B cell (primary cell): ENCODE results near the gene EDN3. TPM values are rescaled to one million over a fixed set of nuclear protein-coding genes. Genes with fewer than 3 reads are reported as not detected.

Experiments used
- ATAC-seq: fragments of 200-7000 bp; cut with Tn5 transposase; one replicate; pipeline ENCODE4 v1.10.0; 2021; ENCODE audit warnings: low read depth, mild to moderate bottlenecking, moderate number of reproducible peaks, moderate library complexity
- CTCF ChIA-PET: fragments of 350-600 bp; sonication (Branson Sonifier 250); formaldehyde crosslinking; loops from one replicate; lab custom pipeline; 2021; ENCODE audit warnings: antibody characterized with exemption, inconsistent platforms; lab: Charles Lee
- POLR2A ChIA-PET: fragments of 350-600 bp; sonication (Branson Sonifier 250); formaldehyde crosslinking; loops from one replicate; lab custom pipeline; 2021; ENCODE audit warnings: antibody characterized with exemption; lab: Charles Lee
- DNase-seq: peaks from one replicate; pipeline ENCODE4 v3.0.0; 2013
- H2AFZ ChIP-seq: 2 replicates; pipeline ENCODE4 v1.6.1; 2012; ENCODE audit warnings: mild to moderate bottlenecking, low read depth, low read length; ENCODE audit not compliant: insufficient read depth, poor library complexity, severe bottlenecking
- H3K27ac ChIP-seq, 2 donors: 1 replicate in 1 of 2; 2 replicates in 1 of 2; pipeline ENCODE4 v1.5.1; 2012 to 2013; ENCODE audit warnings: low read length in 2 of 2, mild to moderate bottlenecking in 2 of 2, moderate library complexity in 1 of 2
- H3K27me3 ChIP-seq, 4 experiments: fragments of 200-600 bp in 1 of 4; sonication (generic) in 1 of 4; replicated peaks in 1 of 4; 1 replicate in 2 of 4; 2 replicates in 2 of 4; pipeline versions ENCODE4 v1.6.1 to v1.7.0; 2013 to 2016; ENCODE audit warnings: low read length in 3 of 4, mild to moderate bottlenecking in 2 of 4, mixed read lengths in 1 of 4, moderate library complexity in 1 of 4; ENCODE audit not compliant: insufficient read depth in 4 of 4, control insufficient read depth in 3 of 4; ENCODE audit errors: control extremely low read depth in 1 of 4
- H3K36me3 ChIP-seq, 2 experiments: replicated peaks in 1 of 2; 1 replicate in 1 of 2; 2 replicates in 1 of 2; pipeline versions ENCODE4 v1.6.1 to v1.7.1; 2013; ENCODE audit warnings: low read length in 1 of 2; ENCODE audit not compliant: insufficient read depth in 2 of 2, control insufficient read depth in 1 of 2; ENCODE audit errors: control extremely low read depth in 1 of 2, extremely low read depth in 1 of 2
- H3K4me1 ChIP-seq, 2 donors: fragments of 200-600 bp in 1 of 2; sonication (generic) in 1 of 2; 1 replicate in 1 of 2; 2 replicates in 1 of 2; pipeline versions ENCODE4 v1.5.1 to v1.6.1; 2013 to 2017; ENCODE audit warnings: low read length in 2 of 2; ENCODE audit not compliant: control insufficient read depth in 2 of 2, insufficient read depth in 2 of 2
- H3K4me2 ChIP-seq: replicated peaks from 2 replicates; pipeline ENCODE3; 2012; ENCODE audit warnings: mild to moderate bottlenecking, low read depth, low read length; ENCODE audit not compliant: poor library complexity, severe bottlenecking
- H3K4me3 ChIP-seq, 5 experiments: fragments of 200-600 bp in 1 of 5; sonication (generic) in 1 of 5; 1 replicate in 3 of 5; 2 replicates in 2 of 5; pipeline versions ENCODE4 v1.5.1 to v1.7.0; 2011 to 2016; ENCODE audit warnings: low read length in 4 of 5, mild to moderate bottlenecking in 4 of 5, low read depth in 2 of 5, control low read depth in 1 of 5, moderate library complexity in 1 of 5; ENCODE audit not compliant: insufficient read depth in 1 of 5; ENCODE audit errors: control extremely low read depth in 1 of 5, extremely low read depth in 1 of 5
- H3K79me2 ChIP-seq: fragments of 200-600 bp; sonication (generic); one replicate; pipeline ENCODE4 v1.6.0; 2016; ENCODE audit warnings: low read length; ENCODE audit not compliant: control insufficient read depth, insufficient read depth
- H3K9ac ChIP-seq: fragments of 200-600 bp; sonication (generic); 2 replicates; pipeline ENCODE4 v1.6.1; 2017; ENCODE audit warnings: mild to moderate bottlenecking, low read length, moderate library complexity
- H3K9me3 ChIP-seq, 3 donors: one replicate each; pipeline versions ENCODE4 v1.6.1 to v1.7.1; 2013; ENCODE audit warnings: low read length in 2 of 3; ENCODE audit not compliant: control insufficient read depth in 2 of 3, insufficient read depth in 1 of 3; ENCODE audit errors: control extremely low read depth in 1 of 3
- H4K20me1 ChIP-seq: 2 replicates; pipeline ENCODE4 v1.6.0; 2012; ENCODE audit warnings: mild to moderate bottlenecking, low read length; ENCODE audit not compliant: insufficient read depth, control insufficient read depth, poor library complexity, severe bottlenecking
- H3K27ac Mint-ChIP-seq: one replicate; pipeline ENCODE4 v1.8.0; 2021; ENCODE audit warnings: mixed read lengths
- H3K27me3 Mint-ChIP-seq: one replicate; pipeline ENCODE4 v1.8.0; 2021; ENCODE audit warnings: mixed read lengths
- H3K4me1 Mint-ChIP-seq: one replicate; pipeline ENCODE4 v1.8.0; 2021; ENCODE audit warnings: mixed read lengths
- H3K4me3 Mint-ChIP-seq: one replicate; pipeline ENCODE4 v1.8.0; 2021; ENCODE audit warnings: mixed read lengths
- H3K9me3 Mint-ChIP-seq: one replicate; pipeline ENCODE4 v1.8.0; 2022; ENCODE audit warnings: mixed read lengths; ENCODE audit not compliant: insufficient read depth
- CTCF ChIP-seq: fragments of 200-600 bp; IDR thresholded peaks from one replicate; pipeline ENCODE4 v1.8.0; 2022; ENCODE audit warnings: antibody characterized with exemption, mild to moderate bottlenecking
- EZH2 ChIP-seq: IDR thresholded peaks from 2 replicates; pipeline ENCODE4 v1.6.1; 2012; ENCODE audit warnings: borderline replicate concordance, low read depth, mild to moderate bottlenecking, moderate library complexity, low read length; ENCODE audit not compliant: insufficient read depth, poor library complexity, severe bottlenecking
- WGBS: methylation state at CpG from one replicate; pipeline ENCODE4 v1.1.5; 2013; ENCODE audit warnings: missing lambda C conversion rate; ENCODE audit not compliant: insufficient coverage; 5-methylcytosine and 5-hydroxymethylcytosine counted together
- intact Hi-C: fragments of 100-400 bp; cut with micrococcal nuclease; formaldehyde crosslinking; loops from one replicate; pipeline ENCODE4 v1.10.0; 2022
- polyA plus RNA-seq: library from polyadenylated mRNA; depleted of rRNA; stranded (reverse); fragments of >200 nt; gene quantifications from 2 replicates; pipeline ENCODE4 v1.2.3, GENCODE V29; 2012
- total RNA-seq, 2 donors: library from RNA; stranded (reverse); fragments of 120-200 nt in 1 of 2; gene quantifications; 1 replicate in 1 of 2; 2 replicates in 1 of 2; pipeline versions ENCODE4 v1.2.3 to v1.2.4, GENCODE V29; 2013 to 2022

EDN3 gene
- total and polyA plus RNA-seq, 2 donors (not counting 1 experiment from before 2014, with no cell fraction given): 0.04 TPM; not detected in 1

GRCh38 chr20:59276938-59277337 is 23.5 kb upstream of the EDN3 start:
- Histone ChIP-seq H3K4me1 (no peaks in the 10 kb centered on the region), H4K20me1 (no peaks in the 10 kb centered on the region), H3K27me3 (peaks cover 0 to 11% (median 2%) of the 10 kb centered on the region in 4 experiments), H3K36me3 (no peaks in the 10 kb centered on the region), H3K9me3 (no peaks in the 10 kb centered on the region), H3K27ac (no peak overlapping the region), H2AFZ (no peak overlapping the region), H3K79me2 (no peaks in the 10 kb centered on the region), H3K9ac (no peak overlapping the region), H3K4me2 (no peak overlapping the region), H3K4me3 (no peak overlapping the region)
- CTCF ChIA-PET: no interaction called here
- TF ChIP-seq CTCF (no peak), EZH2 (no peak)
- intact Hi-C loops: no loop called here
- peaks cover 31% of the 10 kb centered on the region for H3K27me3 Mint-ChIP-seq
- POLR2A ChIA-PET: no interaction called here
- H3K4me3 Mint-ChIP-seq: no peak overlapping the region
- DNase-seq: no peak
- H3K9me3 Mint-ChIP-seq: no peaks in the 10 kb centered on the region
- H3K4me1 Mint-ChIP-seq: no peaks in the 10 kb centered on the region
- no peak for ATAC-seq
- H3K27ac Mint-ChIP-seq: no peak overlapping the region
- 45% methylated on average over 2 of the region's 5 CpGs for WGBS

GRCh38 chr20:59284470-59284869 is 15.9 kb upstream of the EDN3 start:
- no peak for DNase-seq
- no peak overlapping the region for H3K4me3 ChIP-seq
- ChIA-PET CTCF (no interaction called here), POLR2A (no interaction called here)
- no peak for ATAC-seq
- Mint-ChIP-seq H3K27ac (no peak overlapping the region), H3K4me3 (no peak overlapping the region), H3K27me3 (peaks cover 19% of the 10 kb centered on the region), H3K9me3 (peaks cover 2% of the 10 kb centered on the region), H3K4me1 (no peaks in the 10 kb centered on the region)
- H2AFZ ChIP-seq: no peak overlapping the region
- no peak overlapping the region for H3K27ac ChIP-seq
- intact Hi-C loops: no loop called here
- H3K4me1 ChIP-seq: no peaks in the 10 kb centered on the region
- no peaks in the 10 kb centered on the region for H3K36me3 ChIP-seq
- H3K9me3 ChIP-seq: no peaks in the 10 kb centered on the region
- H3K9ac ChIP-seq: no peak overlapping the region
- 89% methylated on average over 5 of the region's 5 CpGs for WGBS
- H3K79me2 ChIP-seq: no peaks in the 10 kb centered on the region
- TF ChIP-seq CTCF (no peak), EZH2 (no peak)
- H3K27me3 ChIP-seq: peaks cover 0 to 3% (median 0%) of the 10 kb centered on the region in 4 experiments
- no peaks in the 10 kb centered on the region for H4K20me1 ChIP-seq
- H3K4me2 ChIP-seq: no peak overlapping the region
